Renal pelvis (tissue), 4 donors: ENCODE results near the gene KCNT2. TPM values are rescaled to one million over a fixed set of nuclear protein-coding genes. Genes with fewer than 3 reads are reported as not detected.

Experiments
- DNase-seq: peaks from one replicate; pipeline ENCODE4 v3.0.0-alpha.2; 2013
- polyA plus RNA-seq, 3 donors: library from polyadenylated mRNA; unstranded; fragments of 120-200 nt; gene quantifications; one replicate each; pipeline ENCODE4 v1.2.1, GENCODE V29; 2013; ENCODE audit not compliant: insufficient read length in 3 of 3

KCNT2 gene
- polyA plus RNA-seq, 3 donors: 7.3 to 10.1 (median 9.8) TPM

- no peak for DNase-seq
Observed at GRCh38 chr1:196401452-196401833, 206.8 kb downstream of the KCNT2 start.

DNA sequence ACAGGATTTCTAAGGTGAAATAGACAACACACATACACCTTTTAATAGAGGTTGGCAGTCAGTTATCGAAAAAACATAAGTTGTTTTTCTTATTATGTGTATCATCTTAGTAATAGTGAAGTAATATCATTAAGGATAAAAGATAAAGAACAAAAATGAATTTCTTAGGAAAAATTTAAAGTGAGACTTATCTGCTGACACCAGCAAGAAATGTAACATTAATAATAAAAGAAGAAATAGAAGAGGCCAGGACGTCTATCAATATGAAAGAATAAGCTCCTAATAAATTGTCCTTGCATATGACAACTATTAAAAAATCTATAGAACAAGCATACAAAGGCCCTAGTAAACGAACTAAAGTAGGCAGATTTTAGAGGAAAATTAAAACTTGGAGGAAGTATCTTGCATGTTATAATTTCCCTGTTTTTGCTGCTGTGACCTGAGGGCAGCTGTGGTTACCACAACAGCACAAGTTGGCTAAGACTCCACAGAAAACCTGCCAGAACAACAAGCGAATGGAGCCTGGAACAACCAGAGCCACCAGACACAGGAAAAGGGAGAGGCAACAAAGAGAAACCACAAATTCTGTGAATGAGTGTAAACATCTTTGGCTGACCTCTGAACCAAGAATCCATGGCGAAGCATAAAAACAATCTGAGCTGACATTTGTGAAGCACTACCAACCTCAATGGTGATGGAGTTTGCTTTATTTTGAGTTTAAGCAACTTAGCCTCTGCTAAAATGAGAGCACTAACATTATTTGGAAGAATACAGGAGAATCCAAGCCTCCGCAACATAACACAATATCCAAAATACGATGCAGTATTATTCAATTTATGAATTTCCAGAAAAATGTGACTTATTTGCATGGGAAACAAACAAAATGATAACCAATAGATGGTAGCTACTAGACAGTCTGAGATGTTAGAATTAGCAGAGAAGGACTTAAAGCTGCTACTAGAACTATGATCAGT, 207.5 kb downstream of the KCNT2 start:
- no peak for DNase-seq

DNA sequence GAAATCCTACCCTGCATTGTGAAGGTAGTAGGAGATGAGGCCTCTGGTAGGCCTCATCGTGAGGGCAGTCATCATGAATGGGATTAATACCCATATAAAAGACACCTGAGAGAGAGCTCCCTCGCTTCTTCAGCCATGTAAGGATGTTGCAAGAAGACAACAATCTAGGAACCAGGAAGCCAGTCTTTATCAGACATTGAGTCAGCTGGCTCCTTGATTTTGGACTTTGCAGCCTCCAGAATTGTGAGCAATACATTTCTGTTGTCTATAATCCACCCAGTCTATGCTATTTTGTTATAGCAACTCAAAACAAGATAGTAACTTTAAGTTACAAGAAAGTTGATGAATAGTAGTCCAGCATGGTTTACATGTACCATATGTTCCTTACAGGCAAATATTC, 208.5 kb downstream of the KCNT2 start:
- DNase-seq: no peak

GRCh38 chr1:196393742-196394141, 214.5 kb downstream of the KCNT2 start:
- DNase-seq: no peak

DNA sequence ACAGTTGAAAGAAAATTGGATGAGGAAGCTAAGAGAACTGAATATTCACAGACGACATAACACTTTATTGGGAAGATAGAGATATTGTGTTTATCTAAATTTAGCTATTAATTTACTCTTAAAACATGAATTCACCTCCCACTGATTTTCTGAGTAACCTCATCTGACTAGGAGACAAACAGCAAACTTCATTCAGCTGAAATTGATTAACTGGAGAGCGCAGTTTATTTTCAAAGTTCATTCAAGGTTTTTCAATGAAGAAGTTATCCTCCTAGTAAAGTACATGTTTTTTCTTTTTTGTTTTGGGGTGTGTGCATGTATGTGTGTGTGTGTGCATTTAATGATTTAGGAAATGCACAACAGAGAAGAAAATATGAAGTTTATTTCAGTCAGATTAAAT, 215.0 kb downstream of the KCNT2 start:
- DNase-seq: no peak

DNA sequence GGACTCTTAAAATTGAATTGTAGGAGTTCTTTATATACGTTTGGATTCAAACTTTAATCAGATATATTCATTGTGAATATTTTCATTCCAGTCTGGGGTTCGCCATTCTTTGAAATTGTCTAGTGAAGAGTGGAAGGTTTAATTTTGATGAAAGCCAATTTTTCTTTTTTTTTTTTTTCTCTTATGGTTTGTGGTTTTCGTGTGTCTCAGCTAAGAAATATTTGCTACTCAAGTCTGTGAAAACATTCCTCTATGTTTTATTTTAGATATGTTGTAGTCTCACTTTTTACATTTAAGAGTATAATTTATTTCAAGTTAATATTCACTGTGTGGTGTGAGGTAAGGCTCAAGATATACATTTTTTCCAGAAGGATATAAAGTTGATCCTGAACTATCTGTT, 220.5 kb downstream of the KCNT2 start:
- no peak for DNase-seq

GRCh38 chr1:196385109-196385508, 223.1 kb downstream of the KCNT2 start:
- no peak for DNase-seq

GRCh38 chr1:196382383-196382782, 225.9 kb downstream of the KCNT2 start:
- no peak for DNase-seq

DNA sequence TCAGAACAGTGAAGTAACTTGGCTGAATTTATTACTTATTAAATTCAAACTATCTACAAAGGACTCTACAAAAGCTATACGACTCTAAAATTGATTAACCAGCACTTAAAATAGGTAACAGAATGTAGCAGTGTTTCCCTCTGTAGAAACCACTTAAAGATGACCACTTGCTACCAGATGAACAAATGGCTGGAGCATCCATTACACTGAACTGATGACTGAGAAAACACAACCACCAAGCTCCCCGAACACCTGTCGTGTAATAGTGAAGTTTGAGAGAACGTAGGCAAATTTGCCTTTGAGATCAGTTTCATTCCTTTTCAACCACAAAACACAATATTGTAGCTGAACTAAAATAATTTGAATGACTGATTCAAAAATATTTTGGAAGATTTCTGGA, 226.7 kb downstream of the KCNT2 start:
- DNase-seq: no peak

DNA sequence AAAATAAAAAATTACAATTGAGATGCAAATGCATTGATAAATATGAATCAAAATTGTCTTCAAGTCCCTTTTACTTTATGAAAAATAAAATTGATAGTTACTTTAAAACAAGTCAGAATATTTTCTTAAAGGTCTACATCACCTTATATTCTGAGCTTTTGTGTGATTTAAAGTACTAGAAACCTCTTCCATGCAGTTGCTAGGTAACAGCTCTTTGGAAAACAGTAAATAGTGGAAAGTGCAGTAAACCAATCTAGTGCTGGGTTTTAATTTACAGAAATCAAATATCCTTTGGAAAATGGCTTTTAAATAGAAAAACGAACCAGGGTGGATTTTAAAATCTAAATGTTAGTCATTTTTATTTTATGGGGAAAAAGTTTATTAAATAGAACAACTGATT, 227.9 kb downstream of the KCNT2 start:
- DNase-seq: peak; percentile 52

DNA sequence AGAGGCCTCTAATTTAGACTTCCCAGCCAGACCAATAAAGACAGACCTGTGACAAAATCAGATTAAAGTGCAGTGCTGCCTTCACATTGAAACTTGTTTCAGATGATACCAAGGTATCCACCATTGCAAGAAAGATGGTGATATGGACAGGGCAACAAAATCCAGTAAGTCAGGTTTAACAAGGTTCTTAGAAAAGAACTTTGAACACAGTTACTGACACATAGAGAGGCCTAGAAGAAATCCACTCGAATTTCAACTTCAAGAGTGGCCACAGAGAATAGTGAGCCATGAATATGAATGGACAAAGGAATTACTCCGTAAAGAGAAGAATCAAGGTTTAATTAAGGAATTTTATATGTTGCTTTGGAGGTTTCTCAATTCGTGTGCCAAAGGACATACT, 230.4 kb downstream of the KCNT2 start:
- DNase-seq: no peak

- DNase-seq: no peak
Observed at GRCh38 chr1:196376630-196377328, 231.5 kb downstream of the KCNT2 start.

- DNase-seq: no peak
Observed at GRCh38 chr1:196373798-196374197, 234.4 kb downstream of the KCNT2 start.

DNA sequence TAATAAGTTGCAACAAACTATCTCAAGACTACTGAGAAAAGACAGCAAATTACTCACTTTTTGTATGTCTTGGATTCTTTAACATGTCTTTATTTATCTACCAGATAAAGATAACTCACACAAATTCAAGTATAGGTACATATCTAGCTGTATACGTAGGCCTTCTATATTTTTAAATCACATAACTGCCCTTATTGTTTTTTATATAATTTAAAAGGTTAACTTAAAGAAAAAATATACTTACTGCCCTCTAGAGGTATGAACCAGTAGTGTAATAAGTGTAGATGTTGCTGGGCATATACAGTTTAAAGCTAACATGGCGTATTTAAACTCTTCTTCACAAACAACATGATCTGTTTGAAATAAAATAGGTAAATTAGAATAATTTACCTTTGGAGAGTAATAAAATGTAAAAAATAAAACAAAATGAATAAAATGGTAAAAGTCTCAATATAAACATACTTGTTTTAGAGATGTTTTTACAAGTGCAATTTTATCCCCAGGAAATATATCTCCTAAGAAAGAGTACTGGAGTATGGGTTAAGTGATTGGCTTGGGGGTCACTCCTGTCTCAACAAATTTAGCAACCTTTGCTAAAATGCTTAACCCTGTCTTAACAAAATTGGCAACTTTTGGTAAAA, 235.2 kb downstream of the KCNT2 start:
- peak; percentile 19 for DNase-seq

DNA sequence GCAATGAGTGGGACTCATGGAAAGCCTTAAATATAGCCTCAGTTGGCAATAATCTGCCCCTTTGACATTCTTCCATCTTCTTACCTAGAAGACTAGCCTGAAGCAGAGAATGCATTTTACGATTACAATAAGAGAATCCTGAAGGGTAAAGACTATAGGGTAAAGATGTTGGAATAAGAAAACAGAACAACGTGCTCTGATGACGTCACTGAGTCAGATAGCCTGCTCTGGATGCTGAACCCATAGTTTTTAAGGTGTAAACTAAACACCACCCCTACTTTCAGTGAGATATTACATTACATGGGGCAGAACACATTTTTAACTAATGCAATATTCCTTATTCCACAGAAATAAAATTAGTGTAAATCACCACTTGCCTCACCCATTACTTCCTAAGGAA, 240.4 kb downstream of the KCNT2 start:
- no peak for DNase-seq

GRCh38 chr1:196366817-196367495, 241.3 kb downstream of the KCNT2 start:
- no peak for DNase-seq

- DNase-seq: no peak
Observed at GRCh38 chr1:196361112-196361714, 247.0 kb downstream of the KCNT2 start.

- DNase-seq: no peak
Observed at GRCh38 chr1:196357913-196358312, 250.3 kb downstream of the KCNT2 start.

GRCh38 chr1:196355206-196355786, 252.9 kb downstream of the KCNT2 start:
- DNase-seq: peak; percentile 26

DNA sequence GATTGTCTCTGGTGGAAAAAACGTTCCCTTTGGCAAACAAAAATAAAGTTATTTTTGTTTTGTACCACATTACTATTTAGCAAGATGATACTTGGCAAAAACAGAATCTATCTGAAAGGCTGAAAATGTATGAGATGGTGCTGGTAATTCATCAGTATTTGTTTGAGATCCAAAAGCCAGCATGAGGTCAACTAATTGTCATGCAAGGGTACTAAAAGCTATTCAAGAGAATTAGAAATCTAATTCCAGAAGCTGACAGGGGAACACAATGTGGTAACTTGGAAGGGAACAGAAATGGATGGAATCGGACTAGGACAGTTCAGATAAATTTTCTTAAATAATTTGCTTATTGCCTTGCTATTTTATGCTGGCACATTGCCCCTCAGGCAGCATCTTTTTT, 263.8 kb downstream of the KCNT2 start:
- no peak for DNase-seq

DNA sequence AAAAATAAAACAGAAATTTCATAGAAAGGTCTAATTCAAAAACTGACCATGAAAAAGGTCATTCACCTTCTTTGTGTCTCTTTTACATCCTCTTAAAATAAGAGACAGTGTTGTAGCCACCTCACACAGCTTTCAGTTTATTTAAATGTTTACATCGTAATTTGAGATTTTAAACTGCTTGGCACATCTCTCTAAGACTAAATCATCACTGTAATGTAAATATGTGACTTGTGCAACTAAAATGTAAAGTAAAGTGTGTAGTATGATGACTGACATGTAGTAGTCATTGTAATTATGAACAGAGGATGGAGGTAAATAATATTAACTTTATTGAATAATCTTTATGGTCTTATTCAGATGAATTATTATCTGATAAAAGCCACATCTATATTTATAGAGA, 283.9 kb downstream of the KCNT2 start:
- DNase-seq: no peak
